ENCODE measurements around the gene CNTN4.

- TF ChIP-seq POLR2AphosphoS5 (IDR thresholded peaks at IDR 0.05; ENCODE audit: low read depth) (no peak), GABPA (IDR thresholded peaks at IDR 0.05; ENCODE audit: low read depth) (no peak)
These were observed 496.8 kb downstream of the CNTN4 start for GRCh38 chr3:2595486-2595885.
